ENCODE measurements around the gene GPC6. TPM values are rescaled to one million over a fixed set of nuclear protein-coding genes. Genes with fewer than 3 reads are reported as not detected.

GPC6 gene
- total RNA-seq, 1 donor from 2014 or later = 63.0 TPM

- H3K36me3 ChIP-seq (ENCODE audit: insufficient read depth, low read length) = no peaks in the 10 kb centered on the region
- H3K9me3 ChIP-seq (ENCODE audit: insufficient read depth, low read depth, low read length) = no peaks in the 10 kb centered on the region
- H2AFZ ChIP-seq (ENCODE audit: low read depth, low read length) = no peak overlapping the region
- H3K9ac ChIP-seq (ENCODE audit: low read length) = no peak overlapping the region
- H4K20me1 ChIP-seq (ENCODE audit: insufficient read depth, low read length) = no peaks in the 10 kb centered on the region
- H3K27ac Mint-ChIP-seq (ENCODE audit: unreplicated experiment) = no peak overlapping the region
- peaks cover 5% of the 10 kb centered on the region for H3K4me1 ChIP-seq (ENCODE audit: insufficient read depth, low read length)
- no peak overlapping the region for H3K4me3 Mint-ChIP-seq (ENCODE audit: unreplicated experiment)
- FAIRE-seq (no peak), DNase-seq (ENCODE audit: low read depth) (no peak)
- H3K36me3 Mint-ChIP-seq (ENCODE audit: low read depth, unreplicated experiment) = peaks cover 2% of the 10 kb centered on the region
- H3K9me3 Mint-ChIP-seq (ENCODE audit: unreplicated experiment) = no peaks in the 10 kb centered on the region
- H3K27me3 ChIP-seq (ENCODE audit: insufficient read depth, low read length) = no peaks in the 10 kb centered on the region
- TF ChIP-seq, protein P1, sequence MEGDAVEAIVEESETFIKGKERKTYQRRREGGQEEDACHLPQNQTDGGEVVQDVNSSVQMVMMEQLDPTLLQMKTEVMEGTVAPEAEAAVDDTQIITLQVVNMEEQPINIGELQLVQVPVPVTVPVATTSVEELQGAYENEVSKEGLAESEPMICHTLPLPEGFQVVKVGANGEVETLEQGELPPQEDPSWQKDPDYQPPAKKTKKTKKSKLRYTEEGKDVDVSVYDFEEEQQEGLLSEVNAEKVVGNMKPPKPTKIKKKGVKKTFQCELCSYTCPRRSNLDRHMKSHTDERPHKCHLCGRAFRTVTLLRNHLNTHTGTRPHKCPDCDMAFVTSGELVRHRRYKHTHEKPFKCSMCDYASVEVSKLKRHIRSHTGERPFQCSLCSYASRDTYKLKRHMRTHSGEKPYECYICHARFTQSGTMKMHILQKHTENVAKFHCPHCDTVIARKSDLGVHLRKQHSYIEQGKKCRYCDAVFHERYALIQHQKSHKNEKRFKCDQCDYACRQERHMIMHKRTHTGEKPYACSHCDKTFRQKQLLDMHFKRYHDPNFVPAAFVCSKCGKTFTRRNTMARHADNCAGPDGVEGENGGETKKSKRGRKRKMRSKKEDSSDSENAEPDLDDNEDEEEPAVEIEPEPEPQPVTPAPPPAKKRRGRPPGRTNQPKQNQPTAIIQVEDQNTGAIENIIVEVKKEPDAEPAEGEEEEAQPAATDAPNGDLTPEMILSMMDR (IDR thresholded peaks at IDR 0.05; ENCODE audit: insufficient read depth, low read depth, low read length) = no peak
- TF ChIP-seq EZH2 (IDR thresholded peaks at IDR 0.05; ENCODE audit: insufficient read depth, low read length) = no peak
- no peak overlapping the region for H3K27ac ChIP-seq (ENCODE audit: low read depth, low read length)
- H3K4me2 ChIP-seq (ENCODE audit: low read length) = no peak overlapping the region
- H3K4me3 ChIP-seq (ENCODE audit: insufficient read depth, low read depth, low read length) = no peak overlapping the region
- no peaks in the 10 kb centered on the region for H3K79me2 ChIP-seq (ENCODE audit: insufficient read depth, low read length)
- H3K27me3 Mint-ChIP-seq (ENCODE audit: low read depth, unreplicated experiment) = no peaks in the 10 kb centered on the region
- peaks cover 20% of the 10 kb centered on the region for H3K4me1 Mint-ChIP-seq (ENCODE audit: low read depth, unreplicated experiment)
These were observed 991.9 kb downstream of the GPC6 start for GRCh38 chr13:94218537-94218936.

GRCh38 chr13:94218951-94219350, 992.3 kb downstream of the GPC6 start:
- Histone ChIP-seq H3K36me3 (ENCODE audit: insufficient read depth, low read length) (no peaks in the 10 kb centered on the region), H3K27ac (ENCODE audit: low read depth, low read length) (no peak overlapping the region), H2AFZ (ENCODE audit: low read depth, low read length) (no peak overlapping the region), H3K9me3 (ENCODE audit: insufficient read depth, low read depth, low read length) (no peaks in the 10 kb centered on the region), H3K9ac (ENCODE audit: low read length) (no peak overlapping the region), H3K79me2 (ENCODE audit: insufficient read depth, low read length) (no peaks in the 10 kb centered on the region), H3K4me2 (ENCODE audit: low read length) (no peak overlapping the region), H3K4me3 (ENCODE audit: insufficient read depth, low read depth, low read length) (no peak overlapping the region), H3K27me3 (ENCODE audit: insufficient read depth, low read length) (no peaks in the 10 kb centered on the region), H4K20me1 (ENCODE audit: insufficient read depth, low read length) (no peaks in the 10 kb centered on the region), H3K4me1 (ENCODE audit: insufficient read depth, low read length) (peaks cover 5% of the 10 kb centered on the region)
- FAIRE-seq (no peak), DNase-seq (ENCODE audit: low read depth) (no peak)
- Mint-ChIP-seq H3K36me3 (ENCODE audit: low read depth, unreplicated experiment) (peaks cover 2% of the 10 kb centered on the region), H3K27me3 (ENCODE audit: low read depth, unreplicated experiment) (no peaks in the 10 kb centered on the region), H3K27ac (ENCODE audit: unreplicated experiment) (no peak overlapping the region), H3K4me3 (ENCODE audit: unreplicated experiment) (no peak overlapping the region), H3K4me1 (ENCODE audit: low read depth, unreplicated experiment) (peaks cover 20% of the 10 kb centered on the region), H3K9me3 (ENCODE audit: unreplicated experiment) (no peaks in the 10 kb centered on the region)
- no peak for TF ChIP-seq EZH2 (IDR thresholded peaks at IDR 0.05; ENCODE audit: insufficient read depth, low read length)
- TF ChIP-seq, protein P1 (IDR thresholded peaks at IDR 0.05; ENCODE audit: insufficient read depth, low read depth, low read length) = no peak

DNA sequence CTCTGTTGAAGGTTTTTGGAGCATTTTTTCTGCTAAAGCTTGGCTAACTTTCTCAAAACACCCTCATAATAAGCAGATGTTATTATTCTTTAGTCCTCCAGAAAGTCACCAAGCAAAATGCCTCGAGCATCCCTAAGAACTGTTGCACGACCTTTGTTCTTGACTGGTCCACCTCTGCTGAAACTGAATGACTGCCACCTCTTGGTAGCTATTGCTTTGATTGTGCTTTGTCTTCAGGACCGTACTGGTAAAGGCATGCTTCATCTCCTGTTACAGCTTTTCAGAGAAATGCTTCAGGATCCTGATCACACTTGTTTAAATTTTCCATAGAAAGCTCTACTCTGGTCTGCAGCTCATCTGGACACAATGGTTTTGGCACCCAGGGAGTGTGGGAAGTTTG, 998.1 kb downstream of the GPC6 start:
- H3K9me3 ChIP-seq (ENCODE audit: insufficient read depth, low read depth, low read length) = no peaks in the 10 kb centered on the region
- DNase-seq (ENCODE audit: low read depth) (no peak), FAIRE-seq (no peak)
- H3K36me3 ChIP-seq (ENCODE audit: insufficient read depth, low read length) = no peaks in the 10 kb centered on the region
- H3K4me1 ChIP-seq (ENCODE audit: insufficient read depth, low read length) = no peaks in the 10 kb centered on the region
- no peak overlapping the region for H3K27ac ChIP-seq (ENCODE audit: low read depth, low read length)
- no peaks in the 10 kb centered on the region for H4K20me1 ChIP-seq (ENCODE audit: insufficient read depth, low read length)
- H3K9ac ChIP-seq (ENCODE audit: low read length) = no peak overlapping the region
- H3K4me3 Mint-ChIP-seq (ENCODE audit: unreplicated experiment) = no peak overlapping the region
- no peak overlapping the region for H3K4me3 ChIP-seq (ENCODE audit: insufficient read depth, low read depth, low read length)
- no peaks in the 10 kb centered on the region for H3K27me3 ChIP-seq (ENCODE audit: insufficient read depth, low read length)
- peaks cover 2% of the 10 kb centered on the region for H3K36me3 Mint-ChIP-seq (ENCODE audit: low read depth, unreplicated experiment)
- no peaks in the 10 kb centered on the region for H3K9me3 Mint-ChIP-seq (ENCODE audit: unreplicated experiment)
- H3K4me2 ChIP-seq (ENCODE audit: low read length) = no peak overlapping the region
- H3K4me1 Mint-ChIP-seq (ENCODE audit: low read depth, unreplicated experiment) = no peaks in the 10 kb centered on the region
- H3K27ac Mint-ChIP-seq (ENCODE audit: unreplicated experiment) = no peak overlapping the region
- TF ChIP-seq, protein P1 (IDR thresholded peaks at IDR 0.05; ENCODE audit: insufficient read depth, low read depth, low read length) = no peak
- no peak for TF ChIP-seq EZH2 (IDR thresholded peaks at IDR 0.05; ENCODE audit: insufficient read depth, low read length)
- H3K79me2 ChIP-seq (ENCODE audit: insufficient read depth, low read length) = no peaks in the 10 kb centered on the region
- no peaks in the 10 kb centered on the region for H3K27me3 Mint-ChIP-seq (ENCODE audit: low read depth, unreplicated experiment)
- H2AFZ ChIP-seq (ENCODE audit: low read depth, low read length) = no peak overlapping the region

Data from astrocyte (in vitro differentiated cells and primary cell).